ENCODE data around the gene PTTG1.

The PTTG1 gene

DNA sequence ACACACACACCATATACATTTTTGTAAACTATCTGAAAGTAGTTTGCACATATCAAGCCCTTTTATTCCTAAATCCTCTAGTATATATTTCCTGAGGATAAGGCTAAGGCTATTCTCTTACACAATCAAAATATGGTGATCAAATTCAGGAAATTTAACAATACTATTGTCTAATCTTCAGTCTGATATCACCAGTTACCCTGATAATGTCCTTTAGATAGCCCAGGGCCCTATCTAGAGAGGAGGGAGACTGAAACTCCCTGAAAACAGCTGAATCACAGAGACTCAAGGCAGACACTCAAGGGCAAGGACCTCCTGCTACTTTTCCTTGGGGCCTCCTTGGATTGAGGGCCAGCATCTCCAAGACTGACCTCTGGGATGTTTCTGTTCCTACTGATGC is 30.4 kb downstream of the PTTG1 start:
- TF ChIP-seq TAF1 (IDR thresholded peaks at IDR 0.05; ENCODE audit: borderline replicate concordance, insufficient read depth, low read length) (no peak), FOXP2 (optimal IDR thresholded peaks at IDR 0.05; ENCODE audit: borderline replicate concordance, extremely low read depth, extremely low read length, insufficient read depth) (no peak), POLR2AphosphoS5 (IDR thresholded peaks at IDR 0.05; ENCODE audit: low read depth, low read length) (no peak), SIN3A (IDR thresholded peaks at IDR 0.05; ENCODE audit: borderline replicate concordance, insufficient read depth, low read length) (no peak)
- TF ChIP-seq, protein P1, sequence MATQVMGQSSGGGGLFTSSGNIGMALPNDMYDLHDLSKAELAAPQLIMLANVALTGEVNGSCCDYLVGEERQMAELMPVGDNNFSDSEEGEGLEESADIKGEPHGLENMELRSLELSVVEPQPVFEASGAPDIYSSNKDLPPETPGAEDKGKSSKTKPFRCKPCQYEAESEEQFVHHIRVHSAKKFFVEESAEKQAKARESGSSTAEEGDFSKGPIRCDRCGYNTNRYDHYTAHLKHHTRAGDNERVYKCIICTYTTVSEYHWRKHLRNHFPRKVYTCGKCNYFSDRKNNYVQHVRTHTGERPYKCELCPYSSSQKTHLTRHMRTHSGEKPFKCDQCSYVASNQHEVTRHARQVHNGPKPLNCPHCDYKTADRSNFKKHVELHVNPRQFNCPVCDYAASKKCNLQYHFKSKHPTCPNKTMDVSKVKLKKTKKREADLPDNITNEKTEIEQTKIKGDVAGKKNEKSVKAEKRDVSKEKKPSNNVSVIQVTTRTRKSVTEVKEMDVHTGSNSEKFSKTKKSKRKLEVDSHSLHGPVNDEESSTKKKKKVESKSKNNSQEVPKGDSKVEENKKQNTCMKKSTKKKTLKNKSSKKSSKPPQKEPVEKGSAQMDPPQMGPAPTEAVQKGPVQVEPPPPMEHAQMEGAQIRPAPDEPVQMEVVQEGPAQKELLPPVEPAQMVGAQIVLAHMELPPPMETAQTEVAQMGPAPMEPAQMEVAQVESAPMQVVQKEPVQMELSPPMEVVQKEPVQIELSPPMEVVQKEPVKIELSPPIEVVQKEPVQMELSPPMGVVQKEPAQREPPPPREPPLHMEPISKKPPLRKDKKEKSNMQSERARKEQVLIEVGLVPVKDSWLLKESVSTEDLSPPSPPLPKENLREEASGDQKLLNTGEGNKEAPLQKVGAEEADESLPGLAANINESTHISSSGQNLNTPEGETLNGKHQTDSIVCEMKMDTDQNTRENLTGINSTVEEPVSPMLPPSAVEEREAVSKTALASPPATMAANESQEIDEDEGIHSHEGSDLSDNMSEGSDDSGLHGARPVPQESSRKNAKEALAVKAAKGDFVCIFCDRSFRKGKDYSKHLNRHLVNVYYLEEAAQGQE (IDR thresholded peaks at IDR 0.05; ENCODE audit: insufficient read depth in 1 of 2, low read depth in 2 of 2, low read length in 2 of 2) = no peak

DNA sequence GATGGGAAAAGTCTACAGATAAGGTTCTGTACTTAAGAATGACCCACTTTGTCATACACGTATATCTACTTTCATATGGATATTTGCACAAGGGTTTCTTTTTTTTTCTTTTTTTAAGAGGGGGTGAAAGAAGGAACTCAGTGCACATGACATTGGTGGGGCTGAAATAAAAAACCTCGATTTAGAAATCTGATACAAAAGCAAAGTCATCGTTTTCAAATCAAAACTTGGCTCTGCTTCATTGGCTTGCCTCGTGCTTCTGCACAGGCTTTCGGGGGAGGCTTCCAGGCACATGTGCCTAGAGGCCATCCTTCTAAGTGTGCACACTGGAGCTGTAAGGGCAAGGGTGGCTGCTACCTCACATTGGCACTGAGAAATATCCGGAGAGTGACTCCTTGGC is 31.1 kb downstream of the PTTG1 start:
- TF ChIP-seq, protein P1 (IDR thresholded peaks at IDR 0.05; ENCODE audit: insufficient read depth in 1 of 2, low read depth in 2 of 2, low read length in 2 of 2) = no peak
- TF ChIP-seq FOXP2 (optimal IDR thresholded peaks at IDR 0.05; ENCODE audit: borderline replicate concordance, extremely low read depth, extremely low read length, insufficient read depth) (no peak), POLR2AphosphoS5 (IDR thresholded peaks at IDR 0.05; ENCODE audit: low read depth, low read length) (no peak), TAF1 (IDR thresholded peaks at IDR 0.05; ENCODE audit: borderline replicate concordance, insufficient read depth, low read length) (no peak), SIN3A (IDR thresholded peaks at IDR 0.05; ENCODE audit: borderline replicate concordance, insufficient read depth, low read length) (no peak)

DNA sequence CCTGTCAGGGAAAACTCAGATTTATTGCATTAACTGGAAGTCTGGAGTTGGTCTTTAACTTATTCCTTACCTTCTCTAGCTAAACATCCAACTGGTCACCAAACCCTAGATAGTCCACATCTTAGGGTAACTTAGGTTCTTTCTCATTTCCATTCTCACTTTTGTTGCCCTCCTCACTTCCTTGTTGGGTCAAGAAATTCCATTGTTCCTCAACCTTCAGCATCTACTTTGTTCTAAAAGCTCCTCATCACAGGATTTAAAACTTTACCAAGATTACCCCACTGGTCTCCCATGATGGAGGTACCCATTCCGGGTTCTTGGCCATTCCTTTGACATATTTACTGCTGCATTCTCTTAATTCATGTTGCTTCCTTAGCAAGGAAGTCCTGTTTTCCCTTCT is 32.1 kb downstream of the PTTG1 start:
- TF ChIP-seq SIN3A (IDR thresholded peaks at IDR 0.05; ENCODE audit: borderline replicate concordance, insufficient read depth, low read length) (no peak), POLR2AphosphoS5 (IDR thresholded peaks at IDR 0.05; ENCODE audit: low read depth, low read length) (no peak), FOXP2 (optimal IDR thresholded peaks at IDR 0.05; ENCODE audit: borderline replicate concordance, extremely low read depth, extremely low read length, insufficient read depth) (no peak), TAF1 (IDR thresholded peaks at IDR 0.05; ENCODE audit: borderline replicate concordance, insufficient read depth, low read length) (no peak)
- TF ChIP-seq, protein P1 (IDR thresholded peaks at IDR 0.05; ENCODE audit: insufficient read depth in 1 of 2, low read depth in 2 of 2, low read length in 2 of 2) = no peak

DNA sequence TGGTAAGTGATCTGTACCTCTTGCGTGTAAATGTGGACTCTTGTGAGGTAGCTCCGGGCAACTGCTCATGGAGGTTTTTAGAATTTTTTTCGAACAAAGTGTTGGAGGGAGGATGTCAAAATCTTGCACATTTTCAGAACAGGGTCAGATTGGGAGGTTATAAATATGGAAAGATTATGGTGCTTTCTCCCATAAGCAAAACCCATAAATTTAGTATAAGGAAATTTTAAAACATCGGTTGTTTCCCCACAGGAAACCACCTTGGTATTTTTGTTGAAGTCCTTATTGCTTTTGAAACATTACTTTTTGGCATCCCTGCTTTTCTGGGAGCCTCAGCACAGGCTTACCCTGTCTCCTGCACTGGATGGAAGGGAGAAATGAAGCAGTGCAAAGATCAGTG is 33.9 kb downstream of the PTTG1 start:
- TF ChIP-seq, protein P1 (IDR thresholded peaks at IDR 0.05; ENCODE audit: insufficient read depth in 1 of 2, low read depth in 2 of 2, low read length in 2 of 2) = no peak
- no peak for TF ChIP-seq SIN3A (IDR thresholded peaks at IDR 0.05; ENCODE audit: borderline replicate concordance, insufficient read depth, low read length)
- no peak for TF ChIP-seq FOXP2 (optimal IDR thresholded peaks at IDR 0.05; ENCODE audit: borderline replicate concordance, extremely low read depth, extremely low read length, insufficient read depth)
- no peak for TF ChIP-seq POLR2AphosphoS5 (IDR thresholded peaks at IDR 0.05; ENCODE audit: low read depth, low read length)
- TF ChIP-seq TAF1 (IDR thresholded peaks at IDR 0.05; ENCODE audit: borderline replicate concordance, insufficient read depth, low read length) = no peak

Data from PFSK-1 (cell line).